Measurements from ENCODE around the gene NEU3.
A peak's percentile ranks its signal among the peaks of the same experiment; 100 is the strongest.

Gene NEU3

GRCh38 chr11:75024764-75025211, 36.1 kb downstream of the NEU3 start:
- H3K4me3 ChIP-seq (ENCODE audit: control insufficient read depth, low read depth, low read length), result no peak overlapping the region
- TF ChIP-seq, protein P1, sequence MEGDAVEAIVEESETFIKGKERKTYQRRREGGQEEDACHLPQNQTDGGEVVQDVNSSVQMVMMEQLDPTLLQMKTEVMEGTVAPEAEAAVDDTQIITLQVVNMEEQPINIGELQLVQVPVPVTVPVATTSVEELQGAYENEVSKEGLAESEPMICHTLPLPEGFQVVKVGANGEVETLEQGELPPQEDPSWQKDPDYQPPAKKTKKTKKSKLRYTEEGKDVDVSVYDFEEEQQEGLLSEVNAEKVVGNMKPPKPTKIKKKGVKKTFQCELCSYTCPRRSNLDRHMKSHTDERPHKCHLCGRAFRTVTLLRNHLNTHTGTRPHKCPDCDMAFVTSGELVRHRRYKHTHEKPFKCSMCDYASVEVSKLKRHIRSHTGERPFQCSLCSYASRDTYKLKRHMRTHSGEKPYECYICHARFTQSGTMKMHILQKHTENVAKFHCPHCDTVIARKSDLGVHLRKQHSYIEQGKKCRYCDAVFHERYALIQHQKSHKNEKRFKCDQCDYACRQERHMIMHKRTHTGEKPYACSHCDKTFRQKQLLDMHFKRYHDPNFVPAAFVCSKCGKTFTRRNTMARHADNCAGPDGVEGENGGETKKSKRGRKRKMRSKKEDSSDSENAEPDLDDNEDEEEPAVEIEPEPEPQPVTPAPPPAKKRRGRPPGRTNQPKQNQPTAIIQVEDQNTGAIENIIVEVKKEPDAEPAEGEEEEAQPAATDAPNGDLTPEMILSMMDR (conservative IDR thresholded peaks at IDR 0.05; ENCODE audit: control insufficient read depth, insufficient read depth, low read depth, low read length), result no peak
- peak; percentile 10 for DNase-seq (ENCODE audit: low read depth)

- no peak for DNase-seq (ENCODE audit: low read depth)
- H3K4me3 ChIP-seq (ENCODE audit: control insufficient read depth, low read depth, low read length), result no peak overlapping the region
- TF ChIP-seq, protein P1 (conservative IDR thresholded peaks at IDR 0.05; ENCODE audit: control insufficient read depth, insufficient read depth, low read depth, low read length), result no peak
These were observed 36.8 kb downstream of the NEU3 start for GRCh38 chr11:75025561-75025960.

DNA sequence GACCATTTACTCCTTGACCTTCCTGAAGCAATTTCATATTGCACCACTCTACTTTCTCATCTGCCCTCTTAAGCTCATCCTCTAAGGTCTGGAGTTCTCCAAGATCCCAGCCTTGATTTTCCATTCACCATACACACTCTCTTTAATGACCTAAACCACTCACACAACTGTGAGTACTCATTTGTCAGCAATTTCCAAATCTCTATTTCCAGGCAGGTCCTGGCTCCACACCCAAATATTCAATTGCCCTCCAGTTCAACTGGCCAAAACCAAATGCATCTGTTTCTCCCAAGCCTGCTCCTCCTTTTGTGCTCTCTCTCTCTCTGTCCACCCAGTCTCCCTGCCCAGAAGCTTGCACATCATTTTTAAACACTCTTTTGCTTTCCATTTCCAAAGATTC, 39.6 kb downstream of the NEU3 start:
- TF ChIP-seq, protein P1 (conservative IDR thresholded peaks at IDR 0.05; ENCODE audit: control insufficient read depth, insufficient read depth, low read depth, low read length), result no peak
- DNase-seq (ENCODE audit: low read depth), result peak; percentile 45
- no peak overlapping the region for H3K4me3 ChIP-seq (ENCODE audit: control insufficient read depth, low read depth, low read length)

DNA sequence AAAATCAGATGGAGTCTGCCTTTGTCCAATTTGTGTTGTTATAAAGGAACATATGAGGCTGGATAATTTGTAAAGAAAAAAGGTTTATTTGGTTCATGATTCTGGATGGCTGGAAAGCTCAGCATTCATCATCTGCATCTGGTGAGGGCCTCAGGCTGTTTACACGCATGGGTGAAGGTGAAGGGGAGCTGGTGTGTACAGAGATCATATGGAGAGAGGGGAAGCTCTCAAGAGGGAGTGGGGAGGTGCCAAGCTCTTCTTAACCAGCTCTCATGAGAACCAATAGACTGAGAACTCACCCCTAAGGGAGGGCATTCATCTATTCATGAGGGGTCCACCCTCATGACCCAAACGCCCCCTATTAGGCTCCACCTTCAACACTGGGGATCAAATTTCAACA, 40.0 kb downstream of the NEU3 start:
- H3K4me3 ChIP-seq (ENCODE audit: control insufficient read depth, low read depth, low read length), result no peak overlapping the region
- TF ChIP-seq, protein P1 (conservative IDR thresholded peaks at IDR 0.05; ENCODE audit: control insufficient read depth, insufficient read depth, low read depth, low read length), result no peak
- DNase-seq (ENCODE audit: low read depth), result no peak

DNA sequence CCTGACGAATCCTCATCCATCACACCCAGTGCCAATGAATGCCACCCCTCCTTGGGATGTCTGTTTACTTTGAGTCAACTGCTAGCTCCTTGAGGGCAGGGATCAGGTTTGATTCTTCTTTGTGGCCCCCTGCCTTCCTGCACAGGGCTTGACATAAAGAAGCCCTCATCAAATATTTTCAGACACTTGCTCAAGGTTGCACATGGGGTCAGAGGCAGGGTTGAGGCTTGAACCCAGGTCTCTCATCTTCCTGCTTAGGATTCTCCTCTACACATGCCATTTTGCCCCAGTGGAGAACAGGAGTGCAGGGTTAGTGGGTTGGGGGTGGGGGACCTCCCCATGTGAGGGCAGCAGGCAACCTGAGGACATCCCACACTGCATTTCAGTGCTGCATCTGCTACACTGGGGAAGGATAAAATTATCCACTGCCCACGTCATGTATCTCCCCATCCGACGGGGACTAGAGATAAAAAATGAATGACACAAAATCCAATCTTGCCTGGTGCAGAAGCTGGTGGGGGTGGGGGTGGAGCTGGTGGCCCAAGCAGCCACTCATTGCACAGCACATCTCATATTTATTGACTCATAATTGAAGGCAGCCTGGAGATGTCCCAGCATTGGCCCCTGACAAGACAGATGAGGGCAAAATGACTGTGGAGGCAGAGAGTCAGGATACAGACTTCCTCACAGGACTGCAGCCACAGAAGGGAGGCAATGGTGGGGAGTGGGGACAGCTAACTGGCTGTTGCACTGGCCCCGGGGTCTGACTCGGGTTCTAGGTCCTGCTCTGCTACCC, 41.3 kb downstream of the NEU3 start:
- TF ChIP-seq, protein P1 (conservative IDR thresholded peaks at IDR 0.05; ENCODE audit: control insufficient read depth, insufficient read depth, low read depth, low read length), result no peak
- peak; percentile 55 for DNase-seq (ENCODE audit: low read depth)
- H3K4me3 ChIP-seq (ENCODE audit: control insufficient read depth, low read depth, low read length), result no peak overlapping the region

GRCh38 chr11:75031224-75031753, 42.6 kb downstream of the NEU3 start:
- TF ChIP-seq, protein P1 (conservative IDR thresholded peaks at IDR 0.05; ENCODE audit: control insufficient read depth, insufficient read depth, low read depth, low read length), result no peak
- H3K4me3 ChIP-seq (ENCODE audit: control insufficient read depth, low read depth, low read length), result no peak overlapping the region
- peak; percentile 96 for DNase-seq (ENCODE audit: low read depth)

Data from fibroblast of mammary gland (primary cell).